ENCODE measurements around the gene DRGX.

GRCh38 chr10:49332768-49333167 is 63.1 kb downstream of the DRGX start:
- TF ChIP-seq ZNF354C (tag by site-specific recombination; IDR thresholded peaks at IDR 0.05; ENCODE audit: borderline replicate concordance, low read depth): no peak
- no peak for TF ChIP-seq ZNF214 (tag by site-specific recombination; IDR thresholded peaks at IDR 0.05; ENCODE audit: borderline replicate concordance)
- no peak for TF ChIP-seq ZBTB21 (tag by site-specific recombination; IDR thresholded peaks at IDR 0.05)
- no peak for TF ChIP-seq CTCF (tag by site-specific recombination; IDR thresholded peaks at IDR 0.05)
- no peak for TF ChIP-seq ZNF140 (tag by site-specific recombination; IDR thresholded peaks at IDR 0.05)
- TF ChIP-seq ZNF600 (tag by site-specific recombination; IDR thresholded peaks at IDR 0.05): no peak
- no peak for TF ChIP-seq MZF1 (tag by site-specific recombination; IDR thresholded peaks at IDR 0.05; ENCODE audit: borderline replicate concordance)
- TF ChIP-seq BCL11B (tag by site-specific recombination; IDR thresholded peaks at IDR 0.05; ENCODE audit: low read depth): no peak
- TF ChIP-seq ZNF174 (tag by site-specific recombination; IDR thresholded peaks at IDR 0.05): no peak
- TF ChIP-seq ZNF274 (IDR thresholded peaks at IDR 0.05; ENCODE audit: low read length): no peak
- TF ChIP-seq ZNF274 (tag by site-specific recombination; IDR thresholded peaks at IDR 0.05; ENCODE audit: borderline replicate concordance): no peak
- TF ChIP-seq ZNF654 (tag by site-specific recombination; IDR thresholded peaks at IDR 0.05; ENCODE audit: low read depth): no peak
- no peak for TF ChIP-seq ZNF362 (tag by site-specific recombination; IDR thresholded peaks at IDR 0.05)
- no peak for TF ChIP-seq HOXA7 (CRISPR knock-in tag; IDR thresholded peaks at IDR 0.05; ENCODE audit: borderline replicate concordance)
- TF ChIP-seq ZNF280C (tag by site-specific recombination; IDR thresholded peaks at IDR 0.05): no peak

Measured in HEK293 (cell line).